GM10248 (cell line): Measurements from ENCODE around the gene C6orf132.

Experiments used
- CTCF ChIA-PET: fragments of 300-600 bp; sonication (Branson Sonifier 250); formaldehyde crosslinking; extraction: SDS; loops from one replicate; lab custom pipeline; 2021; ENCODE audit warnings: antibody characterized with exemption; lab: Yijun Ruan, JAX
- POLR2A ChIA-PET: fragments of 350-650 bp; sonication (Branson Sonifier 250); formaldehyde crosslinking; extraction: SDS; loops from one replicate; lab custom pipeline; 2020; ENCODE audit warnings: antibody characterized with exemption; lab: Yijun Ruan, JAX
- DNase-seq: peaks from one replicate; pipeline ENCODE4 v3.0.0; 2012; ENCODE audit errors: extremely low spot score
- CTCF ChIP-seq: IDR thresholded peaks from 2 replicates; pipeline ENCODE4 v1.5.1; 2012; ENCODE audit warnings: mild to moderate bottlenecking, low read depth; ENCODE audit errors: extremely low read depth, missing control alignments, control extremely low read depth

C6orf132 gene

GRCh38 chr6:42142118-42142835 is at the start of gene C6orf132:
Gene C6orf132, minus strand, starts transcription at chr6:42142620. Its CDS starts 176 bp downstream, at chr6:42142444.
- TF ChIP-seq CTCF, result no peak
- ChIA-PET CTCF (no interaction called here), POLR2A (no interaction called here)
- no peak for DNase-seq

- ChIA-PET POLR2A (no interaction called here), CTCF (interaction anchor here (1.1 to 1.8 kb wide), 2 partner anchors 23 to 87 kb away, joined by 3 to 6 read pairs; no protein-coding TSS in a partner anchor)
- DNase-seq, result no peak
- no peak for TF ChIP-seq CTCF
Measured at GRCh38 chr6:42190554-42191183, 48.2 kb upstream of the C6orf132 start.

DNA sequence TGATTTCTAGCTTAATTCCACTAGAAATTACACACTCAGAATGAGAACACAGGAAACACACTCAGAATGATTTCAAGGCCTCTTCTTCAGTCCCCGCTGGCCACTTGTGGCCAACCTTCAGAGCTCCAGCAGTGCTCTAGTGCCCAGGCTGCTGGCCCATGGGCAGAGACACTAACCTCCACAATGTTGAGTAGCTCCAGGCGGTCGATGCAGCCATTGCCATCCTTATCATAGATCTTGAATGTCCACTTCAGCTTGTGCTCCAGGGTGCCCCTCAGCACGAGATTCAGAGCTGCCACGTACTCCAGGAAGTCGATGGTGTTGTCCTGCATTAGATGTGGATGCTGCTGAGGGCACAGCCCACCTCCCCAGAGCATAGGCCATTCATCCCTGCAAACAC is 46.0 kb upstream of the C6orf132 start:
- ChIA-PET CTCF (interaction anchor here (1.1 to 1.9 kb wide), 6 partner anchors 21 to 359 kb away, joined by 3 to 5 read pairs (median 4); no protein-coding TSS in a partner anchor), POLR2A (no interaction called here)
- DNase-seq, result no peak
- no peak for TF ChIP-seq CTCF

DNA sequence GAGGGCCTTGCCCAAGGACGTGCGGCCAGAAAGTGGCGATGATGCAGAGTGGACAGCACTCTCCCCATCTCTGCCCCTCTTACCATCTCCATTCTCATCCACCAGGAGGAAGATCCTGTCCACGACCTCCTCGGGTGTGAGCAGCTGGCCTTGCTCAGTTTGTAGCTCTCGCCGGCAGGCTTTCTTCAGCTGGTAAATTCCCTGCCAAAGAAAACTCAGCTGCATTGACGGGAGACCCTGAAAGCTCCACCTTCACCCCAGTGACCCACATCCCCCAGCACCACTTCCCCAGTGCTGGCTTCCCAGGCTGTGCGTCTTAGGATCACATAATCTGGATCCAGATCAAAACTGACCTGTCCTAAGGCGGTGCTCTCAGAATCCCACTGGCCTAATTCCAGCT is 43.2 kb upstream of the C6orf132 start:
- no peak for TF ChIP-seq CTCF
- CTCF ChIA-PET, result interaction anchor here (1.5 kb wide), 1 partner anchor 29 kb away, joined by 6 read pairs; no protein-coding TSS in a partner anchor
- no peak for DNase-seq
- POLR2A ChIA-PET, result no interaction called here

DNA sequence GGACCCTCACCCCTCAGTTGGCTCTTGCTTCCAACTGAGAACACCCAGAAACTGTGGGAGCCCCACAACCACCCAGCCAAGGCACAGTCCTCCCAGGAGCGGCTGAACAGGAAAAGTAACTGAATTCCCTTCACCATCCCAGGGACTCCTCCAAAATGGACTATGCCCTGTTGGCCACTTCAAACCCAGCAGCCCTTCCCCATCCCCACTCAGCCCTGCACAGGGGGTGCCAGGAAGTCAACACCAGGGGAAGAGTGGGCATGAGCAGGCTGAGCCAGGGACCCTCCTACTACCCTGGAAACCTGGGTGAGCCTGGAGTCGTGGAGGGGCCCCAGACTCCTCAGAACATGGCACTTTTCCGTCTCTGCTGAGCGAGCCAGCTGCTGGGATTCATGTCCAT is 42.1 kb upstream of the C6orf132 start:
- ChIA-PET POLR2A (interaction anchor here (0.5 kb wide), 1 partner anchor 40 kb away, joined by 3 read pairs; no protein-coding TSS in a partner anchor), CTCF (no interaction called here)
- DNase-seq, result no peak
- TF ChIP-seq CTCF, result no peak

GRCh38 chr6:42182101-42182500 is 39.7 kb upstream of the C6orf132 start:
- ChIA-PET CTCF (no interaction called here), POLR2A (no interaction called here)
- no peak for DNase-seq
- no peak for TF ChIP-seq CTCF
